Naive thymus-derived CD8-positive, alpha-beta T cell (primary cell): ENCODE data around the gene INCENP. TPM values are rescaled to one million over a fixed set of nuclear protein-coding genes. Genes with fewer than 3 reads are reported as not detected.

Experiments
- ATAC-seq, 2 donors: fragments of 150-1000 bp; cut with Tn5 transposase in 1 of 2; sonication (Bioruptor Pico), chemical (Tn5 transposase) in 1 of 2; 1 replicate in 1 of 2; 2 replicates in 1 of 2; pipeline ENCODE4 v1.10.0; 2021; ENCODE audit warnings: mild to moderate bottlenecking in 2 of 2, moderate library complexity in 2 of 2
- POLR2A ChIA-PET: fragments of 350-600 bp; sonication (Branson Sonifier 250); formaldehyde crosslinking; loops from one replicate; lab custom pipeline; 2021; ENCODE audit warnings: antibody characterized with exemption; lab: Charles Lee
- DNase-seq, 10 donors: peaks; one replicate each; pipeline versions ENCODE4 v3.0.0 to v3.0.0-alpha.2; 2020 to 2022
- H3K27ac Mint-ChIP-seq, 10 donors: one replicate each; pipeline ENCODE4 v1.8.0; 2020 to 2022; ENCODE audit warnings: mild to moderate bottlenecking in 10 of 10, mixed read lengths in 10 of 10, moderate library complexity in 4 of 10, inconsistent platforms in 1 of 10
- H3K27me3 Mint-ChIP-seq, 5 donors: one replicate each; pipeline ENCODE4 v1.8.0; 2021 to 2022; ENCODE audit warnings: mixed read lengths in 5 of 5
- H3K36me3 Mint-ChIP-seq, 3 donors: one replicate each; pipeline ENCODE4 v1.8.0; 2020 to 2022; ENCODE audit warnings: mixed read lengths in 3 of 3, mild to moderate bottlenecking in 2 of 3, inconsistent platforms in 1 of 3
- H3K4me1 Mint-ChIP-seq, 4 donors: one replicate each; pipeline ENCODE4 v1.8.0; 2021 to 2022; ENCODE audit warnings: mixed read lengths in 4 of 4
- H3K4me3 Mint-ChIP-seq, 10 donors: one replicate each; pipeline ENCODE4 v1.8.0; 2020 to 2022; ENCODE audit warnings: mild to moderate bottlenecking in 10 of 10, mixed read lengths in 10 of 10, moderate library complexity in 6 of 10, inconsistent platforms in 1 of 10
- H3K9me3 Mint-ChIP-seq, 9 donors: one replicate each; pipeline ENCODE4 v1.8.0; 2020 to 2022; ENCODE audit warnings: mixed read lengths in 9 of 9, mild to moderate bottlenecking in 3 of 9, inconsistent platforms in 1 of 9, moderate library complexity in 1 of 9
- polyA plus RNA-seq, 3 donors: library from polyadenylated mRNA; unstranded; fragments of 300-500 nt; fragmentation: Illumina TruSeq; gene quantifications; one replicate each; pipeline ENCODE4 v1.2.3, GENCODE V29; 2021
- total RNA-seq, 8 experiments: library from RNA in 2 of 8; stranded (reverse) in 2 of 8; gene quantifications; one replicate each; pipeline ENCODE4 v1.2.3 and lab custom pipeline; 2021 to 2026

INCENP gene
- total and polyA plus RNA-seq, 5 experiments from 2014 or later: 0.73 to 28.2 (median 1.8) TPM

DNA sequence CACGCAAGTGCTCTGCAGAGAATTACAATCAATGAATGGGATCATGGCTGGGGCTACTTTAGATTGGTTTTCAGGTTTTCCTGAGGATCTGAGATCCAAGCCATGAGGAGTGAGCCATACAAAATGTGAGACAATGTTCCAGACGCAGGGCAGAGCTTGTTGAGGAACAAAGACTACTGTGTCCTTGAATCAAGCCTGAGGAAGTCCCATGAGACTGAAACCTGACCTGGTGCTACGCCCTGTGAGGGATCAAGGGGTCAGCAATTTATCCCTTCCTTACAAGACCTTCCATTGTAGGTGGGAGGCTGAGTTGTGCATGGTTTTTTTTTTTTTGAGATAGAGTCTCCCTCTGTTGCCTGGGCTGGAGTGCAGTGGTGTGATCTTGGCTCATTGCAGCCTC lies 2.1 kb downstream of the INCENP start:
- ATAC-seq (no peak), DNase-seq (no peak)
- POLR2A ChIA-PET: interaction anchor here (0.5 kb wide), 1 partner anchor 539 kb away, joined by 4 read pairs; no protein-coding TSS in a partner anchor
- Mint-ChIP-seq H3K4me1 (peaks cover 13 to 34% (median 31%) of the 10 kb centered on the region in 4 donors), H3K36me3 (peaks cover 0 to 28% (median 10%) of the 10 kb centered on the region in 3 donors), H3K9me3 (no peaks in the 10 kb centered on the region), H3K27ac (peak overlapping the region in 1 of 10 donors; percentile 14), H3K4me3 (peak overlapping the region in 8 of 10 donors; percentile 12 to 96 (median 90)), H3K27me3 (no peaks in the 10 kb centered on the region)

DNA sequence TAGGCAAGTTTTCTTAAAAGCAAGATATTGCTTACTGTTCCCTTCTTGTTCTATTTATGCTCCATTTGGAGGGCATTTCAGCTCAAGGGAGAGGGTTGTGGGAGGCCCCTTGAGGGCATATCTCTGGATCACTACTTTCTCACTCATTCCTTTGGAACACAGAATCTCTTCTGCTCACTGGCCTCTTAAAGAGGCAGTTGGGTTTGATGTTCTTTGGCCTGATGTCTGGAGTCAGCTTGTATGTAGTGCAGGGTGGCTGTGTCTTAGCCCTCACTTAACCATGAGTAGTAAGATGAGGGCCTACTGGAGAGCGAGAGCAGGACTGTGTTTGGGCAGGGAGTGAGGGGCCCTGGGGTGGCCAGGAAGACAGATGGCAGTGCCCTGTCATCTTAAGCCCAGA lies 3.6 kb downstream of the INCENP start:
- DNase-seq (no peak), ATAC-seq (no peak)
- Mint-ChIP-seq H3K4me3 (peak overlapping the region in 1 of 10 donors; percentile 30), H3K27ac (no peak overlapping the region), H3K36me3 (peaks cover 0 to 43% (median 12%) of the 10 kb centered on the region in 3 donors), H3K9me3 (no peaks in the 10 kb centered on the region), H3K27me3 (no peaks in the 10 kb centered on the region), H3K4me1 (peaks cover 18 to 45% (median 34%) of the 10 kb centered on the region in 4 donors)
- POLR2A ChIA-PET: no interaction called here

DNA sequence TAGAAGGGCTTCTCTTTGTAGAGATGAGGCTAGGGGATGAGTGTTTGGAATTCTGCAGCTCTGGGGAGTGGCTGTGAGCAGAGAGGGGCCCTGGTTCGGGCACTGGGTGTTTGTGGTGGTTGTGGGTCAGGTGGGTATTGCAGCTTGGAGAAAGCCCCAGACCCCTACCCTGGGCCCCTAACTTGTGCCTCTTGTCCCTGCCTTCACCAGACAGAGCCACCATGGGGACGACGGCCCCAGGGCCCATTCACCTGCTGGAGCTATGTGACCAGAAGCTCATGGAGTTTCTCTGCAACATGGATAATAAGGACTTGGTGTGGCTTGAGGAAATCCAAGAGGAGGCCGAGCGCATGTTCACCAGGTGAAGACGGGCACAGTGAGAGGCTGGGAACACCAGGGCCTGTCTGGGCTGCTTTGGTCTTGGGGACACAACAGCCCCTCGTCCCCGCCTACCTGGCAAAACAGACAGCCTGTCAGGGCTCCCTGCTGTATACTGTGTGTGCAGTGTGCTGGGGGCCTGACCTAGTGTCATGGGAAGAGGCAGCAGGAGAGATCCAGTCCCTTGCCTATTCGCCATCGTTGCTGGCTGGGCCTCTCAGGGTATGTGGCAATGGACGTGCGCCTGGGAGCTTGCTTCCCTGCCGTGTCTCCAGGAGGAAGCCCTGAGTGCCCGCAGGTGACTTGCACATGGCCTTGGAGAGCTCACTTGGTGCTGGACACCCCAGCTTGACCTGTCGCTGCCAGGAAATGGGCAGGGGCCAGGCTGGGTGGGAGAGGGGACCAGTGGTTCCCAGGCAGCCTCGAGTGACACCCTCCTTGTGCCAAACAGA lies 4.3 kb downstream of the INCENP start:
- H3K36me3 Mint-ChIP-seq: peaks cover 0 to 50% (median 12%) of the 10 kb centered on the region in 3 donors
- no peak overlapping the region for H3K4me3 Mint-ChIP-seq
- no peak for ATAC-seq
- H3K27me3 Mint-ChIP-seq: no peaks in the 10 kb centered on the region
- H3K9me3 Mint-ChIP-seq: no peaks in the 10 kb centered on the region
- POLR2A ChIA-PET: interaction anchor here (0.8 kb wide), 1 partner anchor 192 kb away, joined by 3 read pairs; no protein-coding TSS in a partner anchor
- H3K27ac Mint-ChIP-seq: no peak overlapping the region
- DNase-seq: no peak
- peaks cover 23 to 49% (median 37%) of the 10 kb centered on the region in 4 donors for H3K4me1 Mint-ChIP-seq

DNA sequence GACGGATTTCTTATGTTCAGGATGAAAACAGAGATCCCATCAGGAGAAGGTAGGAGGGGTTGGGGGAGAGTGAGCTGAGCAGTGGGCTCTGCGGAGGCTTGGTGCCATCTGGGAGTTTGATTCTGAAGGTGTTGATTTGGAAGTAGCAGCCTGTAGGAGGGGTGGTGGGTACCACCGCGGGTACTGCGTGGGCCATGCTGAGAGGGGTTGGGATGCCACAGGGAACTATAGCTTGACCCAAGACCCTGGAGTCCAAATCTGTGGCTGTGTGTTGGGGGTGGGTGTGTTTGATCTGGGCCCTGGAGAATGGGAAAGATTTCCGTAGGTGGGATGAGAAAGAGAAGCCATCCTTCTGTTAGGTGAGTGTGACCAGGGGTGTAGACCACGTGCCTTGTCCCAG lies 5.0 kb downstream of the INCENP start:
- no peak for DNase-seq
- H3K27me3 Mint-ChIP-seq: no peaks in the 10 kb centered on the region
- H3K36me3 Mint-ChIP-seq: peaks cover 0 to 51% (median 12%) of the 10 kb centered on the region in 3 donors
- H3K27ac Mint-ChIP-seq: no peak overlapping the region
- H3K9me3 Mint-ChIP-seq: no peaks in the 10 kb centered on the region
- POLR2A ChIA-PET: interaction anchor here (0.8 kb wide), 1 partner anchor 191 kb away, joined by 3 read pairs; no protein-coding TSS in a partner anchor
- H3K4me3 Mint-ChIP-seq: no peak overlapping the region
- ATAC-seq: no peak
- peaks cover 24 to 52% (median 32%) of the 10 kb centered on the region in 4 donors for H3K4me1 Mint-ChIP-seq

DNA sequence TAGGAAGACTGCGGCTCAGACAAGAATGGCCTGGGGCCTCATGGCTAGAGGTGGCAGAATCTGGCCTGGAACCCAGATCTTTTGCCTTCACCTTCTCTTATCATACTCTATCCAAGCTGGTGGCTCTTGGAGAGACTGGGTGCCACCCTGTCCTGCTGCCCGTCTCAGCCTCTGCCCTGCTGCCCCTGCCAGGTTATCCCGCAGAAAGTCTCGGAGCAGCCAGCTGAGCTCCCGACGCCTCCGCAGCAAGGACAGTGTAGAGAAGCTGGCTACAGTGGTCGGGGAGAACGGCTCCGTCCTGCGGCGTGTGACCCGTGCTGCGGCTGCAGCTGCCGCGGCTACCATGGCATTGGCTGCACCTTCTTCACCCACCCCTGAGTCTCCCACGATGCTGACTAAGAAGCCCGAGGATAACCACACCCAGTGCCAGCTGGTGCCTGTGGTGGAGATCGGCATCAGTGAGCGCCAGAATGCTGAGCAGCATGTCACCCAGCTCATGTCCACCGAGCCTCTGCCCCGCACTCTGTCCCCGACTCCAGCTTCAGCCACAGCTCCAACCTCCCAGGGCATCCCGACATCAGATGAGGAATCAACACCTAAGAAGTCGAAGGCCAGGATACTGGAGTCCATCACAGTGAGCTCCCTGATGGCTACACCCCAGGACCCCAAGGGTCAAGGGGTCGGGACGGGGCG lies 5.9 kb downstream of the INCENP start:
- no peak overlapping the region for H3K4me3 Mint-ChIP-seq
- no peaks in the 10 kb centered on the region for H3K9me3 Mint-ChIP-seq
- H3K36me3 Mint-ChIP-seq: peaks cover 0 to 57% (median 15%) of the 10 kb centered on the region in 3 donors
- peaks cover 22 to 49% (median 31%) of the 10 kb centered on the region in 4 donors for H3K4me1 Mint-ChIP-seq
- no peaks in the 10 kb centered on the region for H3K27me3 Mint-ChIP-seq
- DNase-seq: no peak
- POLR2A ChIA-PET: no interaction called here
- no peak for ATAC-seq
- H3K27ac Mint-ChIP-seq: no peak overlapping the region

DNA sequence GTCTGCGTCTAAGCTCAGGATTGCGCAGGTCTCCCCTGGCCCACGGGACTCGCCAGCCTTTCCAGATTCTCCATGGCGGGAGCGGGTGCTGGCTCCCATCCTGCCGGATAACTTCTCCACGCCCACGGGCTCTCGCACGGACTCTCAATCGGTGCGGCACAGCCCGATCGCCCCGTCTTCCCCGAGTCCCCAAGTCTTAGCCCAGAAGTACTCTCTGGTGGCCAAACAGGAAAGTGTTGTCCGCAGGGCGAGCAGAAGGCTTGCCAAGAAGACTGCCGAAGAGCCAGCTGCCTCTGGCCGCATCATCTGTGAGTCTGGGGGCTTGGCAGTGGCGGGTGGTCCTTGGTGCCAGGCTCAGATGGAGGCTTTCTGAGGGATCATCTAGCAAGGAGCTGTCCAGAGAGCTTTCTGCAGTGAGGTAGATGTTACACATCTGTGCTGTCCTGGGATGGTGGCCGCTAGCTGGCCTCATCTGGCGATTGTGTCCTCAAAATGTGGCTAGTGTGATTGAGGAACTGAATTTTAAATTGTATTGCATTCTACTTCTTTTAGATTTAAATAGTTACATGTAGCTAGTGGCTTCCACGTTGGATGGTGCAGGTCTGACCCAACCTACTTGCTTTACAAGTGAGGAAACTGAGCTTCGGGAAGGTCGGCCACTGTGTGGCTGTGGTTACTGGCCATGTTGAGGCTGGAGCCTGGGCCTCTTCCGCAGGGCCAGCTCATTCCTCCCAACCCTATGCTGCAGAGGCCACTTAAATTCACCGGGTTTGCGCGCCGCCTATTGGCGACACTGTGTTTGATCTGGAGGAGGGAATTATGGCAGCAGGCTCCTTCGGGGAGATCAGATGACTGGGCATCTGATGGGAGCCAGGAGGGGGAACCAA lies 6.7 kb downstream of the INCENP start:
- ATAC-seq (no peak), DNase-seq (no peak)
- Mint-ChIP-seq H3K4me3 (no peak overlapping the region), H3K27me3 (no peaks in the 10 kb centered on the region), H3K9me3 (no peaks in the 10 kb centered on the region), H3K36me3 (peaks cover 0 to 64% (median 15%) of the 10 kb centered on the region in 3 donors), H3K27ac (no peak overlapping the region), H3K4me1 (peaks cover 16 to 41% (median 24%) of the 10 kb centered on the region in 4 donors)
- POLR2A ChIA-PET: no interaction called here

DNA sequence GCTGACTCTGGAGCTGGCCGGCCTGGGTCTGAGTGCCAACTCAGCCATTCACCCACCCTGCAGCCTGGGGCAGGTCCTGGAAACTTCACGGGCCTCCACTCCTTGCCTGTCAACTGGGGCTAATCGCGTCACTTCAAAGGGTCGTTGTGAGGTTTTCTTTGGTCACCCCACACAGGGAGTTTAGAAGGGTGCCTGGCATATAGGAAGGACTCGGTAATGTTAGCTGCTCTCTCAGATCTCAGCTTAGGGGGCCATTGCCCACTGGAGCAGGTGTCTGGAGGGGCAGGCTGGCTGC lies 7.3 kb downstream of the INCENP start:
- Mint-ChIP-seq H3K4me3 (no peak overlapping the region), H3K9me3 (no peaks in the 10 kb centered on the region), H3K4me1 (peaks cover 15 to 37% (median 20%) of the 10 kb centered on the region in 4 donors), H3K36me3 (peaks cover 0 to 66% (median 15%) of the 10 kb centered on the region in 3 donors), H3K27me3 (no peaks in the 10 kb centered on the region), H3K27ac (peak overlapping the region in 1 of 10 donors; percentile 47)
- DNase-seq: no peak
- no peak for ATAC-seq
- POLR2A ChIA-PET: no interaction called here

DNA sequence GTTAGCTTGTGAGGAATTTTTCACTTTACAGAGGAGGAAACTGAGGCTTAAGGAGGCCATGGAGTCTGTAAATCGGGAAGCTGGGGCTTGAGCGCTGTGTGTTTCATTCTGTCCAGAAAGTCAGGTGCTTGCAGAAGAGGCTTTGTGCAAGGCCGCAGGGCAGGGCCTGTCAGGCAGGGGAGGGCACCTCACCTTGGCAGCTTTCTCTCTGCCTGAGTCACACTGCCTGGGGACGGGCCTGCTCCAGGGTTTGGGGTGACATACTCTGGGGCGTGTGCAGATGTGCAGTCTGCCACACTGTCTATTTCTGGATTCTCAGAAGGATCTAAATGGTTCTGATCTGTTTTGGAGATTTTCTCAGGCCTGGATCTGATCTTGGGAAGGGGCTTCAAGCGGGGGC lies 8.4 kb downstream of the INCENP start:
- no peak for ATAC-seq
- Mint-ChIP-seq H3K27me3 (no peaks in the 10 kb centered on the region), H3K4me3 (no peak overlapping the region), H3K4me1 (peaks cover 12 to 37% (median 17%) of the 10 kb centered on the region in 4 donors), H3K27ac (peak overlapping the region in 2 of 10 donors; percentile 63 to 81), H3K9me3 (no peaks in the 10 kb centered on the region), H3K36me3 (peaks cover 0 to 70% (median 15%) of the 10 kb centered on the region in 3 donors)
- DNase-seq: no peak
- POLR2A ChIA-PET: no interaction called here

DNA sequence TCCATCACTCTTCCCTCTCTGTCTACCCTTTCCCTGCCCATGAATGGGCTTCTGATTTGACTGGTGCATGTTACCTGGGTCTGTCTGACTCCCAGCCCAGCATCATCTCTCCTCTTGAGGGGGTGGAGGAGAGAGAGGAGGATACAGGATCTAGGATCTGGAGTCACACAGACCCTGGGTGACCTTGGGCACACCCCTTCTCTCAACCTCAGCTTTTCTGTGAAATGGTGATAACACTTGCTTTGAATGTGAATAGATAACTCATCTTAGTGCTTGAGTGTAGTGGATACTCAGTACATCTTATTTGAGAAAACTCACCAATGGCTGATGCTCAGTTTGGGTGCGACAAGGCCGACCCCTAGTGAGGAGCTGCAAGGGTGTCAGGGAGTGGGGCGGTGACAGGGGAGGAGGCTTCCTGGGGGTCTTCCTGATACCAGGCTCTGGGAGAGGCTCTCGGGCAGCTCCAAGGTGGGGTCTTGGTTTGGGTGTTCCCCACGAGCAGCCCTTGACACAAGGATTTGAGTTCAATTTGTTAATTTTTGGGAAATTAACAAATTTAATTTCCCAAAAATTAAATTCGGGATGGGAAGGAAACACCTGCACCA lies 9.0 kb downstream of the INCENP start:
- Mint-ChIP-seq H3K27ac (peak overlapping the region in 2 of 10 donors; percentile 63 to 81), H3K36me3 (peaks cover 0 to 67% (median 15%) of the 10 kb centered on the region in 3 donors), H3K4me1 (peaks cover 7 to 32% (median 15%) of the 10 kb centered on the region in 4 donors), H3K9me3 (no peaks in the 10 kb centered on the region), H3K4me3 (no peak overlapping the region), H3K27me3 (no peaks in the 10 kb centered on the region)
- no peak for ATAC-seq
- DNase-seq: no peak
- POLR2A ChIA-PET: no interaction called here

DNA sequence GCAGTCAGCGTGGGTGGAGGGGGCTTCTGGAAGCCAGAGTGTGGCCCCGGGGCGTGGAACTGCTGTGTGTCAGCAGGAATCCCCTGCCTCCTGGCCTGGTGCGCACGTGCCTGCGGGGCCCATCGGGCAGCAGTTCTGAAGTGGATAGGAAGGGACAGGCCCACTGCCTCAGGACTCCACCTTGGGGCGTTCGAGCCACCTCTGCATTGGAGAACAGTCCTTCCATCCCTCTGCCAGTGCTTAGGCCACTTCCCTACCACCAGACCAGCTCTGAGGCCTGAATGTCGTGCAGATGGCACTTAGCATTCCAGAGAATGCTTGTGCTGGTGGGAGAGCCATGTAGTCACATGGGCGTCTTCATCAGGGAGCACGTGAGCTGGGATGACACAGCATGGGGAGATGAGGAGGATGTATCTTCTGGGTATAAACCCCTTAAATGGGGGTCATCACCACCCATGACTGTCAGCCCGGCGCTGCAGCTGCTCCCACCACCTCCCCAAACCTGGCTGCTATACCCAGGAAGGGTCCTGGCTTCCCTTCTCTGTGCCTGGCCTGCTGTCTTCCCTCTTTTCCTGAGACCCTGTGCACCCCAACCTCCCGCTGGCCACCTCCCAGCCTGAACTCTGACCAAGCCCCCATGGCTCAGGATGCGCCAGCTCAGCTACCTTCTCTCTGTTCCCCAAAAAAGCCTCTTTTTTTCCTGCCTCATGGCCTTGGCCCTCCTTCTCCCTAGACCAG lies 9.7 kb downstream of the INCENP start:
- Mint-ChIP-seq H3K27me3 (no peaks in the 10 kb centered on the region), H3K27ac (no peak overlapping the region), H3K4me3 (no peak overlapping the region), H3K9me3 (no peaks in the 10 kb centered on the region), H3K36me3 (peaks cover 0 to 63% (median 15%) of the 10 kb centered on the region in 3 donors), H3K4me1 (peaks cover 7 to 29% (median 15%) of the 10 kb centered on the region in 4 donors)
- ATAC-seq: no peak
- POLR2A ChIA-PET: no interaction called here
- no peak for DNase-seq

DNA sequence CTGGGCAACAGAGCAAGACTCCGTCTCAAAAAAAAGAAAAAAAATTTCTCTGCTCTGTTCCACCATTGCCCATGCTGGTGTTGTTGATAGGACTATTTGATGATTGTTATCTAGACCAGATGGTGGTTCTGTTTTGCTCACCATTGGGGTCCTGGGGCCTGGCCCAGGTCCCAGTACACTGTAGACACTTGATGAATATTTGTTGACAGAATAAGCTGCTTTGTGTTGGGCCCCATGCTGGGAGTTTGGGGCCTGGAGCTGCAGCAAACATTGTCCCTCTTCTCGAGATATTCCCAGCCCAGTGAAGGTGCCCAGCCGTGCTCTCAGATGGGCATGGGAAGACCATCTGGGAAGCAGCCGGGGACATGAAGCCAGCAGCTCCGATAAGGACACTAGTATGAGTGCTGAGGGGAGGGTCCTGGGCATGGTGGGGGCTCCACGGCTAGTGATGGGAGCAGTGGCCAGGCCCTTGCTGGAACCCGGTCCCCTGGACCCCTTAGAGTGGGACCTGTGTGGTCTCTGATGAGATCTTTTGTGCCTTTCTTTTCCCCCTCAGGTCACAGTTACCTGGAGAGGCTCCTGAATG lies 13.6 kb downstream of the INCENP start:
- Mint-ChIP-seq H3K4me3 (no peak overlapping the region), H3K36me3 (peaks cover 0 to 32% (median 4%) of the 10 kb centered on the region in 3 donors), H3K27me3 (no peaks in the 10 kb centered on the region), H3K4me1 (peaks cover 5 to 12% (median 9%) of the 10 kb centered on the region in 4 donors), H3K9me3 (no peaks in the 10 kb centered on the region), H3K27ac (no peak overlapping the region)
- ATAC-seq (no peak), DNase-seq (no peak)
- POLR2A ChIA-PET: no interaction called here
